ENCODE measurements around the gene POLA2. TPM values are rescaled to one million over a fixed set of nuclear protein-coding genes. Genes with fewer than 3 reads are reported as not detected.
A peak's percentile ranks its signal among the peaks of the same experiment; 100 is the strongest.

Gene POLA2
- total RNA-seq, 4 donors from 2014 or later: 7.6 to 11.3 (median 10.4) TPM

DNA sequence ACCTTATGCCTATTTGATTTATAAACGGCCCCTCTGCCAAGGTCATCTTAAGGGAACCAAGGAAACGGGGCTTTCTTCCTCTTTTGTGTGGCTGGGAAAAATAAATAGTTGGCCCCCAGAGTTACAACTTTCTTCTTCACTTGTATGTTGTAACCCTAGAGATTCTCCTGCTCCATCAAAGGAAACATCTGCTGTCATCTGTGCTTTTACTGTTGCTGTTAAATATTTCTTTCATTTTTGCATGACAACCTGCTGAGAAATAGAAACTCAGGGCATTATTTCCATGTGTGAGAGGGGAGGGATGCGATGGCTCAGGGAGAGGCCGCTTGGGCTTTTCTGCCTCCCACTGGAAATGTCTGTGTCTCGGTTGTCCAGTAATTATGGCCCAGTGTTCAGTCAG, 31.1 kb downstream of the POLA2 start:
- intact Hi-C loops (cut with DNase I): no loop called here
- H3K27ac ChIP-seq: peak overlapping the region in 1 of 3 donors; percentile 86

DNA sequence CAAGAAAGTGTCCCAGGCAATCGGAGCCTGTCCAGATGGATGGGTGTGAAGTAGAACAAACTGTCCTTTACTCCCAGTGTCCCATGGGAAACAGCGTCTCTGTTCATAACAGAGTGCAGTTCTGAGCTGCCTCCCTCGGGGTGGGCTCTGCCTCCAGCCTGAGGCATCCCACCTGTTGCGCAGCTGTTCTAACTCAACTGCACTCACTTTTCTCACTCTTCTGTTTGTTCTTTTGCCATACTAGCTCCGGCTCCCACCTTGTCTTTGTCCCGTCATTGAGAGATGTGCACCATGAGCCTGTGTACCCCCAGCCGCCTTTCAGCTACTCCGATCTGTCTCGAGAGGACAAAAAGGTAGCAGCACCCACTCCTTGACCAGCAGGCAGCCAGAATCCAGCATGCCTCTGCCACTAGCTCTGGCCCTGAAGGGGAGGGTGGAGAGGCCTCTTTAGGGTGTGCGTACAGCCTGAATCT, 32.2 kb downstream of the POLA2 start:
- Histone ChIP-seq H3K27ac (peak overlapping the region in 1 of 3 donors; percentile 89), H3K4me3 (replicated peaks in 1 of 3) (no peak overlapping the region), H3K27me3 (no peaks in the 10 kb centered on the region), H3K4me1 (peaks cover 68 to 83% of the 10 kb centered on the region in 2 donors), H3K36me3 (no peaks in the 10 kb centered on the region), H3K9me3 (no peaks in the 10 kb centered on the region)
- 90% methylated on average over 10 of the region's 10 CpGs for WGBS, 2 donors
- intact Hi-C loops (cut with DNase I): no loop called here
- no peak for DNase-seq
- TF ChIP-seq, protein P1, sequence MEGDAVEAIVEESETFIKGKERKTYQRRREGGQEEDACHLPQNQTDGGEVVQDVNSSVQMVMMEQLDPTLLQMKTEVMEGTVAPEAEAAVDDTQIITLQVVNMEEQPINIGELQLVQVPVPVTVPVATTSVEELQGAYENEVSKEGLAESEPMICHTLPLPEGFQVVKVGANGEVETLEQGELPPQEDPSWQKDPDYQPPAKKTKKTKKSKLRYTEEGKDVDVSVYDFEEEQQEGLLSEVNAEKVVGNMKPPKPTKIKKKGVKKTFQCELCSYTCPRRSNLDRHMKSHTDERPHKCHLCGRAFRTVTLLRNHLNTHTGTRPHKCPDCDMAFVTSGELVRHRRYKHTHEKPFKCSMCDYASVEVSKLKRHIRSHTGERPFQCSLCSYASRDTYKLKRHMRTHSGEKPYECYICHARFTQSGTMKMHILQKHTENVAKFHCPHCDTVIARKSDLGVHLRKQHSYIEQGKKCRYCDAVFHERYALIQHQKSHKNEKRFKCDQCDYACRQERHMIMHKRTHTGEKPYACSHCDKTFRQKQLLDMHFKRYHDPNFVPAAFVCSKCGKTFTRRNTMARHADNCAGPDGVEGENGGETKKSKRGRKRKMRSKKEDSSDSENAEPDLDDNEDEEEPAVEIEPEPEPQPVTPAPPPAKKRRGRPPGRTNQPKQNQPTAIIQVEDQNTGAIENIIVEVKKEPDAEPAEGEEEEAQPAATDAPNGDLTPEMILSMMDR (IDR thresholded peaks at IDR 0.05): no peak
- TF ChIP-seq POLR2A (IDR thresholded peaks at IDR 0.05): no peak

More for the DNA sequence above, 31.1 kb downstream of the POLA2 start:
- DNase-seq: no peak
- no peaks in the 10 kb centered on the region for H3K36me3 ChIP-seq
- H3K9me3 ChIP-seq: no peaks in the 10 kb centered on the region
- TF ChIP-seq, protein P1 (IDR thresholded peaks at IDR 0.05): no peak
- no peak for TF ChIP-seq POLR2A (IDR thresholded peaks at IDR 0.05)
- no peak overlapping the region for H3K4me3 ChIP-seq (replicated peaks in 1 of 3)
- peaks cover 63 to 72% of the 10 kb centered on the region in 2 donors for H3K4me1 ChIP-seq
- H3K27me3 ChIP-seq: no peaks in the 10 kb centered on the region
- 77 to 84% methylated on average over 5 of the region's 5 CpGs for WGBS, 2 donors

GRCh38 chr11:65295001-65295400, 33.2 kb downstream of the POLA2 start:
- Histone ChIP-seq H3K27me3 (no peaks in the 10 kb centered on the region), H3K36me3 (no peaks in the 10 kb centered on the region), H3K4me1 (peaks cover 64 to 85% of the 10 kb centered on the region in 2 donors), H3K9me3 (no peaks in the 10 kb centered on the region), H3K4me3 (replicated peaks in 1 of 3) (no peak overlapping the region), H3K27ac (peak overlapping the region; percentile 88 to 91 (median 89))
- intact Hi-C loops (cut with DNase I): no loop called here
- TF ChIP-seq, protein P1 (IDR thresholded peaks at IDR 0.05): no peak
- no peak for TF ChIP-seq POLR2A (IDR thresholded peaks at IDR 0.05)
- peak; percentile 22 to 37 for DNase-seq
- WGBS, 2 donors: 84 to 89% methylated on average over 10 to 11 of the region's 11 CpGs

GRCh38 chr11:65295571-65296341, 34.0 kb downstream of the POLA2 start:
- Histone ChIP-seq H3K9me3 (no peaks in the 10 kb centered on the region), H3K27me3 (no peaks in the 10 kb centered on the region), H3K4me1 (peaks cover 60 to 77% of the 10 kb centered on the region in 2 donors), H3K27ac (peak overlapping the region; percentile 88 to 91 (median 89)), H3K4me3 (replicated peaks in 1 of 3) (no peak overlapping the region), H3K36me3 (no peaks in the 10 kb centered on the region)
- intact Hi-C loops (cut with DNase I): no loop called here
- WGBS, 2 donors: 68 to 78% methylated on average over 11 of the region's 11 CpGs
- no peak for TF ChIP-seq POLR2A (IDR thresholded peaks at IDR 0.05)
- TF ChIP-seq, protein P1 (IDR thresholded peaks at IDR 0.05): no peak
- DNase-seq: no peak

DNA sequence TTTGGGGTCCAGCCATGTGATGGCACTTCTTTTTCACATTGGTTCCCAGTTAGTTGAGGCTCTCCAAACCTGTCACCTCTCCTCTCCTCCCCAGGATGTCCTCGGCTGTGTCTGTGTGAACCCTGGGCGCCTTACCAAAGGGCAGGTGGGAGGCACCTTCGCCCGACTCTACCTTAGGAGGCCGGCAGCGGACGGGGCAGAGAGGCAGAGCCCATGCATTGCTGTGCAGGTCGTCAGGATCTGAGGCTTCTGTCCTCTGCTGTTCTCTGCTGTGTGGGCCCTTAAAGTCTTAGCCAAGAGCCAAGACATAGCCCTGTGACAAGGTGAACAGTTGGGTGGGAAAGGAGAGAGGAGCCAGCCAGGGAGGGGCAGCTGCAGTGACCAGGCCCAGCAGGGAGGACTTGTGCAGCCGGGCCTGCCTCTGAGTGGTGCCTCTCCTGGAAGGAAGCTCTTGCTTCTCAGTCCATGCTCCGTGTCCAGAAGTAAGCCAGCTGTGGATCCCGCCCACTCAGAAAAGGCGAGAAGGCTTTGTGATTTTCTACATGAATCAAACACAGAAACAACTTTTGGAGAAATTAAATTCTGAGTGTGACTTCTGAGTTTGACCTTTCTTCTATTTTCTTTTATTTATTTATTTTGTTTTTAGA, 35.4 kb downstream of the POLA2 start:
- peak; percentile 57 to 64 for DNase-seq
- intact Hi-C loops (cut with DNase I): no loop called here
- H3K4me3 ChIP-seq (replicated peaks in 1 of 3): no peak overlapping the region
- 72 to 81% methylated on average over 12 of the region's 12 CpGs for WGBS, 2 donors
- H3K4me1 ChIP-seq: peaks cover 57 to 74% of the 10 kb centered on the region in 2 donors
- no peaks in the 10 kb centered on the region for H3K27me3 ChIP-seq
- no peaks in the 10 kb centered on the region for H3K9me3 ChIP-seq
- no peak for TF ChIP-seq POLR2A (IDR thresholded peaks at IDR 0.05)
- TF ChIP-seq, protein P1 (IDR thresholded peaks at IDR 0.05): no peak
- H3K36me3 ChIP-seq: no peaks in the 10 kb centered on the region
- H3K27ac ChIP-seq: peak overlapping the region; percentile 88 to 91 (median 89)

Data from thyroid gland (tissue), 4 donors.